Skeletal muscle tissue (tissue), 4 donors: Measurements from ENCODE around the gene GCNT4. TPM values are rescaled to one million over a fixed set of nuclear protein-coding genes. Genes with fewer than 3 reads are reported as not detected.

ENCODE experiments used
- H3K27ac ChIP-seq: one replicate; pipeline ENCODE4 v1.7.0; 2013; ENCODE audit warnings: mild to moderate bottlenecking, low read depth, low read length, inconsistent platforms
- H3K27me3 ChIP-seq, 3 donors: one replicate each; pipeline ENCODE4 v1.7.0; 2013; ENCODE audit warnings: low read length in 3 of 3; ENCODE audit not compliant: control insufficient read depth in 3 of 3, insufficient read depth in 3 of 3
- H3K36me3 ChIP-seq, 3 donors: one replicate each; pipeline ENCODE4 v1.7.0; 2013; ENCODE audit warnings: low read length in 3 of 3; ENCODE audit not compliant: control insufficient read depth in 3 of 3, insufficient read depth in 3 of 3
- H3K4me1 ChIP-seq, 3 donors: one replicate each; pipeline ENCODE4 v1.7.0; 2013; ENCODE audit warnings: low read length in 3 of 3, mild to moderate bottlenecking in 3 of 3; ENCODE audit not compliant: control insufficient read depth in 3 of 3, insufficient read depth in 3 of 3
- H3K4me3 ChIP-seq, 3 donors: one replicate each; pipeline ENCODE4 v1.7.0; 2013; ENCODE audit warnings: low read length in 3 of 3
- H3K9ac ChIP-seq, 3 donors: one replicate each; pipeline ENCODE4 v1.7.0; 2013; ENCODE audit warnings: low read length in 3 of 3, mild to moderate bottlenecking in 3 of 3, moderate library complexity in 2 of 3, low read depth in 1 of 3
- H3K9me3 ChIP-seq, 3 donors: one replicate each; pipeline ENCODE4 v1.7.0; 2013; ENCODE audit warnings: low read length in 3 of 3; ENCODE audit not compliant: control insufficient read depth in 3 of 3
- total RNA-seq: library from RNA; depleted of rRNA; stranded (reverse); fragments of >200 nt; gene quantifications from one replicate; pipeline ENCODE4 v1.2.3, GENCODE V29; 2014
- donor health status: Osteomylitis.

Gene GCNT4
- total RNA-seq, 1 donor from 2014 or later = under 0.01 TPM

DNA sequence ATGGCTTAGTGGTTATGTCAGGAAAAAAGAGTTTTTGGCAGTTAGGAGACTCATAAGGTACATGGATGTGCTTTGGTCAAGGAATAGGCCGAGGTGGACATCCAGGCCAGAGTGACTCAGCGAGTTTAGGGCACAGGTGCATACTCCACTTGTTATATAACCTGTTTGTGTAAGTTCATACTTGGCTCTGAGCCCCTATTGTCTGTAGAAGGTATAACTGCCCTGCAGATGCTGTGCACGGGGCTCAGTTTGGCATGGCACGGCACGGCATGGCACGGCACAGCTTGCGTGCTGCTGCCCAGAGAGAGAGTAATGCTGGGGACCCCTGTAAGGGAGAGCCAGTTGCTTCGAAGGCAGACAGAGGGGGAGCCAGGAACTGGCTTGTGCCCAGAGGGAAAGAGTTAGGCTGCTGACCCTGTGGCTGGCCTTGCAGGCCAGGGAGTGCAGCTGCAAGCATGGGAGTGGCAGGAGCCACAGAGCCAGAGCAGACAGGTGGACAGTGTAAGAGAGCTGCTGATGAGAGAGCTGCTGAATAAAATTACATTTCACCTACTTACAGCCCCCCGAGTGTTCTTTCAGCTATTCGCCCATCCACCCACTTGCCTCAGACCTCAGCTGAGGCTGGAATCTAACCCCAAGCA, 32.2 kb downstream of the GCNT4 start:
- no peak overlapping the region for H3K27ac ChIP-seq
- no peak overlapping the region for H3K4me3 ChIP-seq
- H3K9ac ChIP-seq = no peak overlapping the region
- H3K27me3 ChIP-seq = no peaks in the 10 kb centered on the region
- H3K4me1 ChIP-seq = no peaks in the 10 kb centered on the region
- H3K9me3 ChIP-seq = no peaks in the 10 kb centered on the region
- no peaks in the 10 kb centered on the region for H3K36me3 ChIP-seq

DNA sequence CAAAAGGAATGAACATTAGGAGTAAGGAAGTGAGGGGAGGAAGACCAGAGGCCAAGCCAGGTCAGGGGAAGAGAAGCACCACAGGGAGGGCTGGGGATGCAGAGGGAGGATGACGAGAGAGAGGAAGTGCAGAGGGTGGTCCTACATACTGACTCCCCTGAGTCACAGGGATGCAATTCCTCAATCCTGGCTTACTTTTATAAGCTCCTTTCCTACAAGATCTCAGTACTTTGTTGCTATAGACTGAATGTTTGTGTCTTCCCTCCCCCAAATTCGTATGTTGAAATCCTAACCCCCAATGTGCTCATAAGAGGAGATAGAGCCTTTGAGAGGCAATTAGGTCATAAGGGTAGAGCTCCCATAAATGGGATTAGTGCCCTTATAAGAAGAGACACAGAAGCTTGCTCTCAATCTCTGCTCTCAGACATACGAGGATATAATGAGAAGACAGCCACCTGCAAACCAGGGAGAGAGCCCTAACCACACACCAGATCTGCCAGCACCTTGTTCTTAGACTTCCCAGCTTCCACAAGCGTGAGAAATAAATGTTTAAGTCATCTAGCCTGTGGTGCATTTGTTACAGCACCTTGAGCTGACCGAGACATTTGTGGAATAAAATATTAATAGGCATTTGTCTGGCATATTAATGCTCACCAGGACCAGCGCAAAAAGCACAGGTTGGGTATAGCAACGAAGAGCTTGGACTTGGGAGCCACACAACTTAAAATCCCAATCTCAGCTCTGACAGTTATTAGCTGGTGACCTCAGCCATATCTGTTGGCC, 33.4 kb downstream of the GCNT4 start:
- no peak overlapping the region for H3K27ac ChIP-seq
- no peaks in the 10 kb centered on the region for H3K27me3 ChIP-seq
- no peak overlapping the region for H3K4me3 ChIP-seq
- H3K9ac ChIP-seq = no peak overlapping the region
- no peaks in the 10 kb centered on the region for H3K36me3 ChIP-seq
- H3K9me3 ChIP-seq = no peaks in the 10 kb centered on the region
- H3K4me1 ChIP-seq = no peaks in the 10 kb centered on the region

DNA sequence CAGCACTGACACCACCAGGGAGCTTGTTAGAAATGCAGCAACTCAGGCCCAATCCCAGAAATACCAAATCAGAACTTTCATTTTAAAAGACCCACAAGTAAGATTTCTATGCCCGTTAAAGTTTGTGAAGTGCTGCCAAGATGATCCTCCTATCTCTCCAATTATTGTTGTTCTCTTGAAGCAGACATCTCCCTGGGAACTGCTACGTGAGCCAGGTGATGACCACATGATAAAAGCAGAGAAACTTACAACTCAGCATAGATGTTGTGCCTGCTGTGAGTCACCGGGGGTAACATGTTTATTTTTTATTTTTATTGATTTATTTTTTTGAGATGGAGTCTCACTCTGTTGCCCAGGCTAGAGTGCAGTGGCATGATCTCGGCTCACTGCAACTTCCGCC, 34.4 kb downstream of the GCNT4 start:
- H3K36me3 ChIP-seq = no peaks in the 10 kb centered on the region
- no peak overlapping the region for H3K27ac ChIP-seq

GRCh38 chr5:75016896-75017295, 35.5 kb downstream of the GCNT4 start:
- H3K4me3 ChIP-seq = no peak overlapping the region
- H3K36me3 ChIP-seq = no peaks in the 10 kb centered on the region
- no peaks in the 10 kb centered on the region for H3K27me3 ChIP-seq
- no peaks in the 10 kb centered on the region for H3K9me3 ChIP-seq
- no peak overlapping the region for H3K9ac ChIP-seq
- H3K27ac ChIP-seq = no peak overlapping the region
- no peaks in the 10 kb centered on the region for H3K4me1 ChIP-seq

More for the DNA sequence above, 34.4 kb downstream of the GCNT4 start:
- Histone ChIP-seq H3K4me1 (no peaks in the 10 kb centered on the region), H3K4me3 (no peak overlapping the region), H3K9me3 (no peaks in the 10 kb centered on the region), H3K9ac (no peak overlapping the region), H3K27me3 (no peaks in the 10 kb centered on the region)

DNA sequence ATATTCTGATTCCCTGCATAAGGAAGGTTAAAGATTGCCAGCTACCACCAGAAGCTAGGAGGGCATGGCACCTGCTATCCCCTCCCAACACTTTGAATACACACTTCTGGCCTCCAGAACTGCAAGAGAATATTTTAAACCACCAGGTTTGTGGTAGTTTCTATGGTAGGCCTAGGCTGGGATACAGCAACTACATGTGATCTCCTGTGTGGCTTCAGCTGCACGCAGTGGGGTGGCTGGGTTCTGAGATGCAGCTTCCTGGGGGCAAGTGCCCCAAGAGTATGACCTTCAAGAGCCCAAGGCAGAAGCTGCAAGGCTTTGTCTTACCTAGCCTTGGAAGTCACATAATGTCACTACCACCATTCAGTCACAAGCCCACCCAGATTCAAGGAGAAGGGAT, 39.6 kb downstream of the GCNT4 start:
- Histone ChIP-seq H3K9me3 (no peaks in the 10 kb centered on the region), H3K27ac (no peak overlapping the region), H3K36me3 (no peaks in the 10 kb centered on the region), H3K4me1 (no peaks in the 10 kb centered on the region), H3K9ac (no peak overlapping the region), H3K4me3 (no peak overlapping the region), H3K27me3 (no peaks in the 10 kb centered on the region)

DNA sequence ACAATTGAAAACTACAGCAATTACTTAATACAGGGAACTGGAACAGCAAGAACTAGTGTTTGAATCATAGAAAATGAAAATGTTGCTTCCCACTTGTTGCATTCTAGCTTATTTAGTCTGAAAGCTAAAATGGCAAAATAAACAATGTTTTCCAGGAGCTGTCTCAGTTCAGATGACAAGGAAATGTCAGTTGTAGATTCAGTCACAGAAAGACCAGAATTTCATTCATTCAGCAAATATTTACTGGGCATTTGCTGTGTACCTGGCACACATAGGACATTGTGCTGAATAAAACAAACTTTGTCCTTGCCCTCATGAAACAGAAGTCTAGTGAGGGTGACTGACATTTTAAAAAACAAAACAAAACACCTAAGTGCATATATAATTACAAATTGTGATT, 41.5 kb downstream of the GCNT4 start:
- Histone ChIP-seq H3K27ac (no peak overlapping the region), H3K36me3 (no peaks in the 10 kb centered on the region), H3K9me3 (no peaks in the 10 kb centered on the region), H3K27me3 (no peaks in the 10 kb centered on the region), H3K4me1 (no peaks in the 10 kb centered on the region), H3K4me3 (no peak overlapping the region), H3K9ac (no peak overlapping the region)

DNA sequence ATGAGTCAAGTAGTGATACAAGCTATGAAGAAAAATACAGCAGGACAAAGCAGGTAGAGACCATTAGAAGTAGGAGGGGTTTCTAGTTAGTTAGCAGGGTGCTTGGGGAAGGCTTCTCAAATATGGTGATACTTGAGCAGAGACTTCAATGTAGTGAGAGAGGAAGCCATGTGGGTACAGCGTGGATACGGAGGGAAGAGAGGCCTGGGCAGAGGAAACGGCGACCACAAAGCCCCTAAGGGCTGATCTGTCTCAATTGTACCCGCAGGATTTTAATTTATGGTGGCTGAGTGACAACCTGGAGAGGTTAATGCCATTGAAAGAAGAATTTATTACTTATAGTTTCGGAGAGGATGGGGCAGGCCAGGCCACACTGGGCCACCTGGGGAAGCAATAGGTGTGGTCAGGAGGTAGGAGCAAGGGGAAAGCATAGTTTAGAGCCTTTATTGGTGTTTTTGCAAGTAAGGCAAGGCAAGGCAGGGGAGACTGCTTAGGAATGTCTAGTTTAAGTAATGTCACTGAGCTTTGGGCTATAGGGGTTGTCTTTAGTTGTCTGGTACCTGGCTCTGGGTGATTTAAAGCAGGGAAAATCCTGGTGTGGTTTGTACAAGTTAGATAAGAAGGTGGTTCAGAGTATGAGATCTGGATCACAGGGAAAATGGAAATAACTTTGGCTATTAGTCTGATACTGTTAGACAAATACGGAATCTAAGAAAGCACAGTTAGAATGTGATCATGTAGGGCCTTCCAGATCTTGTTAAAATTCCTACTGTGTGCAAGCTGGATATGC, 42.6 kb downstream of the GCNT4 start:
- Histone ChIP-seq H3K4me3 (no peak overlapping the region), H3K27ac (no peak overlapping the region)

DNA sequence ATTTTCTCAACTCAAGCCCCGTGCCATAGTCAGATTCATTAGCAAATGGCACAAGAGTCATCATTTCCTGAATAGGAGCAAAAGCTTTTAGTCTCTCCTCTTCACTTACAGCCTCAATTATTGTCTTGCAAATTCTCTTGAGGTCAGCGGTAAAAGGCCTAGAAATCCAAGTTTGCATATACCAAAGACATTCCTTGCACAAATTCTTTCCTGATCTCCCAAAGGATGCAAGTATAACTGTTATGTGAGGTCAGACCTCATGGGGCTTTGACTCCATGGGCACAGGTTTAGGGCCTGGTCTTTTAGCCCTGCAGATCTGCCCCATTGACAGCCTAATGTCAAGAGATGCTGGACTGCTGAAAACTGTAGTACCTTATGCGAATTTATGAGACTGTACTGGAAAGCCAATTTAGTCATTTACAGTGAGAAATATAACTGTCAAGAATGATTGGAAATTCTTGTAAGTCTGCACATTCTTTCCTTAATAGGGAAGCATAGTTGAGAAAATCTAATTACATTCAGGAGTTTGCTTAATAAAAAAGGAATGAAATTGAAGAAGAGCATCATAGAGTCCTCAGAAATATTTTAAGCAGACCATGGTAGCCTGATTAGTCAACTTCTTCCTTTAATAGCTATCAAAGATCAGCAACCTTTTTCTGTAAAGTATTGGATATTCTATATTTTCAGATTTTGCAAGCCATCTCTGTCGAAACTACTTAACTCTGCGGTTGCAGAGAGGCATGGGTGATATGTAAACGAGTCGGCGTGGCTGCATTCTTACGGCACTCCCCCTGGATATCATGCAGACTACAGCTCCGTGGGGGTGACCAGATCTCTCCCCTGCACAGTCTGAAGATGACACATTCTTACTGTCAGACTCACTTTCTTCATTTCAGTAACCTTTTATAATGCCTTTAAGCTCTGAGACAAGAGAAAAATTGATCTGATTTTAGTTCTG, 45.2 kb downstream of the GCNT4 start:
- H3K9ac ChIP-seq = no peak overlapping the region
- H3K36me3 ChIP-seq = no peaks in the 10 kb centered on the region
- H3K27me3 ChIP-seq = no peaks in the 10 kb centered on the region
- no peak overlapping the region for H3K4me3 ChIP-seq
- no peaks in the 10 kb centered on the region for H3K4me1 ChIP-seq
- H3K9me3 ChIP-seq = no peaks in the 10 kb centered on the region
- no peak overlapping the region for H3K27ac ChIP-seq

More for the DNA sequence above, 42.6 kb downstream of the GCNT4 start:
- Histone ChIP-seq H3K27me3 (no peaks in the 10 kb centered on the region), H3K36me3 (no peaks in the 10 kb centered on the region), H3K9me3 (no peaks in the 10 kb centered on the region), H3K9ac (no peak overlapping the region), H3K4me1 (no peaks in the 10 kb centered on the region)

- no peak overlapping the region for H3K9ac ChIP-seq
- H3K27ac ChIP-seq = no peak overlapping the region
- H3K4me3 ChIP-seq = no peak overlapping the region
- no peaks in the 10 kb centered on the region for H3K4me1 ChIP-seq
- H3K27me3 ChIP-seq = no peaks in the 10 kb centered on the region
- H3K36me3 ChIP-seq = no peaks in the 10 kb centered on the region
- H3K9me3 ChIP-seq = no peaks in the 10 kb centered on the region
Measured at GRCh38 chr5:75005561-75005960, 46.8 kb downstream of the GCNT4 start.
